Kidney (tissue), 14 donors: ENCODE data around the gene C16orf90. TPM values are rescaled to one million over a fixed set of nuclear protein-coding genes. Genes with fewer than 3 reads are reported as not detected.
A peak's percentile ranks its signal among the peaks of the same experiment; 100 is the strongest.
"Not testable (repeated sequence)": the region's sequence is repeated elsewhere in the genome, so short reads cannot be mapped to it uniquely, and the experiment has no call there.

Source experiments
- DNase-seq, 5 donors: peaks; one replicate each; pipeline ENCODE4 v3.0.0-alpha.2; 2013 to 2020
- FAIRE-seq: peaks from 2 replicates; lab custom pipeline; 2012; peaks lifted over from hg19 to GRCh38; lab: Jason Lieb, UNC
- H3K27ac ChIP-seq, 2 donors: one replicate each; pipeline ENCODE4 v1.7.0; 2013; ENCODE audit warnings: low read depth in 2 of 2, low read length in 2 of 2, inconsistent platforms in 1 of 2
- H3K27me3 ChIP-seq: one replicate; pipeline ENCODE4 v1.7.1; 2013; ENCODE audit warnings: low read length, inconsistent platforms; ENCODE audit not compliant: control insufficient read depth, insufficient read depth
- H3K36me3 ChIP-seq, 3 donors: one replicate each; pipeline versions ENCODE4 v1.7.0 to v1.7.1; 2013; ENCODE audit warnings: low read length in 3 of 3, control low read depth in 1 of 3, inconsistent platforms in 1 of 3; ENCODE audit not compliant: insufficient read depth in 3 of 3, control insufficient read depth in 2 of 3
- H3K4me1 ChIP-seq, 3 donors: one replicate each; pipeline versions ENCODE4 v1.7.0 to v1.7.1; 2013; ENCODE audit warnings: low read length in 3 of 3, inconsistent platforms in 1 of 3, low read depth in 1 of 3; ENCODE audit not compliant: control insufficient read depth in 2 of 3, insufficient read depth in 2 of 3
- H3K4me3 ChIP-seq, 3 donors: one replicate each; pipeline versions ENCODE4 v1.7.0 to v1.8.1; 2013; ENCODE audit warnings: low read length in 3 of 3, control low read depth in 1 of 3, inconsistent platforms in 1 of 3
- H3K9ac ChIP-seq, 3 donors: one replicate each; pipeline versions ENCODE4 v1.7.0 to v1.7.1; 2013; ENCODE audit warnings: low read length in 3 of 3, control low read depth in 1 of 3, inconsistent platforms in 1 of 3
- H3K9me3 ChIP-seq, 3 donors: one replicate each; pipeline versions ENCODE4 v1.7.0 to v1.7.1; 2013; ENCODE audit warnings: low read length in 3 of 3, control low read depth in 1 of 3, inconsistent platforms in 1 of 3; ENCODE audit not compliant: control insufficient read depth in 2 of 3, insufficient read depth in 1 of 3
- intact Hi-C: fragments of 100-400 bp; cut with DNase I; formaldehyde crosslinking; loops from one replicate; pipeline ENCODE4 v1.11.1; 2022
- polyA plus RNA-seq: library from polyadenylated mRNA; stranded (reverse); fragments of 350-450 nt; fragmentation: Illumina TruSeq; extraction: RNeasy Lipid Tissue Mini Kit (QIAGEN cat#74804); gene quantifications from one replicate; pipeline ENCODE4 v1.2.3, GENCODE V29; 2014; ENCODE audit warnings: low read depth, low replicate concordance; ENCODE audit not compliant: insufficient read depth
- total RNA-seq: library from RNA; stranded (reverse); fragmentation: NEBNext Ultra II Directional; extraction: Animal tissue kit (Norgen Biotek cat#: 25700); gene quantifications from one replicate; pipeline ENCODE4 v1.2.1, GENCODE V29; 2021
- TF ChIP-seq, protein P1 (sequence below): IDR thresholded peaks from 3 replicates; pipeline ENCODE4 v1.5.1; 2012; ENCODE audit warnings: mild to moderate bottlenecking, moderate library complexity, borderline replicate concordance; ENCODE audit not compliant: insufficient read depth; ENCODE audit errors: extremely low read depth
- donor health status: control.
- donor health status: control.
- donor health status: control.
- donor health status: control.
- donor health status: control.
- donor health status: DM: yes; HTN: yes; CAD: no.
- donor health status: Normal renal cell carcinoma (clear cell type).

The C16orf90 gene
- total and polyA plus RNA-seq, 2 donors from 2014 or later = not detected

DNA sequence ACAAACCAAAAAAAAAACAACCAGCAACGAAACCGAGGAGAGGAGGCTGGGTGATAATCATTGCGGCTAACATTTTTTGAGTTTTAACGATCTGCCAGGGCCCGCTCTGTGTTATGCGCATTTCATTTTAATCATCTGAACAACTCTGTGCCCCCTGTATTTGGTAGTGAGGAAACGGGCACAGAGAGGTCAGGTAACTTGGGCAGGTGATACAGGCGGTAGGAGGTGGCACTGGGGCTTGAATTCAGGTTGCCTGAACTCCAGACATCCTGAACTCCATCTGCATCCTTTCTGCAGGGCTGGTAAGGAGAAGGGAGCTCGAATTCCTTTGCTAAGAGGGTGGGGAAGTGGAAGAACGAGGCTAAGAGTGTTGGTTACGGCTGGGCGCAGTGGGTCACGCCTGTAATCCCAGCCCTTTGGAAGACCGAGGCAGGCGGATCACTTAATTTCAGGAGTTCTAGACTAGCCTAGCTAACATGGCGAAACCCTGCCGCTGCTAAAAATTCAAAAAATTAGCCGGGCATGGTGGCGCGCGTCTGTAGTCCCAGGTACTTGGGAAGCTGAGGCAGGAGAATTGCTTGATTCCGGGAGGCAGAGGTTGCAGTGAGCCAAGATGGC, 6.6 kb upstream of the C16orf90 start:
- Histone ChIP-seq H3K9ac (peak overlapping the region in 2 of 3 donors; percentile 32 to 57), H3K27me3 (no peaks in the 10 kb centered on the region), H3K36me3 (peaks cover 0 to 5% (median 0%) of the 10 kb centered on the region in 3 donors), H3K27ac (peak overlapping the region in 1 of 2 donors; percentile 6), H3K4me3 (peak overlapping the region; percentile 65 to 88 (median 85)), H3K4me1 (peaks cover 0 to 9% (median 0%) of the 10 kb centered on the region in 3 donors), H3K9me3 (no peaks in the 10 kb centered on the region)
- DNase-seq = peak in 1 of 5 donors; percentile 37
- FAIRE-seq = no peak
- intact Hi-C loops = no loop called here
- TF ChIP-seq, protein P1, sequence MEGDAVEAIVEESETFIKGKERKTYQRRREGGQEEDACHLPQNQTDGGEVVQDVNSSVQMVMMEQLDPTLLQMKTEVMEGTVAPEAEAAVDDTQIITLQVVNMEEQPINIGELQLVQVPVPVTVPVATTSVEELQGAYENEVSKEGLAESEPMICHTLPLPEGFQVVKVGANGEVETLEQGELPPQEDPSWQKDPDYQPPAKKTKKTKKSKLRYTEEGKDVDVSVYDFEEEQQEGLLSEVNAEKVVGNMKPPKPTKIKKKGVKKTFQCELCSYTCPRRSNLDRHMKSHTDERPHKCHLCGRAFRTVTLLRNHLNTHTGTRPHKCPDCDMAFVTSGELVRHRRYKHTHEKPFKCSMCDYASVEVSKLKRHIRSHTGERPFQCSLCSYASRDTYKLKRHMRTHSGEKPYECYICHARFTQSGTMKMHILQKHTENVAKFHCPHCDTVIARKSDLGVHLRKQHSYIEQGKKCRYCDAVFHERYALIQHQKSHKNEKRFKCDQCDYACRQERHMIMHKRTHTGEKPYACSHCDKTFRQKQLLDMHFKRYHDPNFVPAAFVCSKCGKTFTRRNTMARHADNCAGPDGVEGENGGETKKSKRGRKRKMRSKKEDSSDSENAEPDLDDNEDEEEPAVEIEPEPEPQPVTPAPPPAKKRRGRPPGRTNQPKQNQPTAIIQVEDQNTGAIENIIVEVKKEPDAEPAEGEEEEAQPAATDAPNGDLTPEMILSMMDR = no peak

DNA sequence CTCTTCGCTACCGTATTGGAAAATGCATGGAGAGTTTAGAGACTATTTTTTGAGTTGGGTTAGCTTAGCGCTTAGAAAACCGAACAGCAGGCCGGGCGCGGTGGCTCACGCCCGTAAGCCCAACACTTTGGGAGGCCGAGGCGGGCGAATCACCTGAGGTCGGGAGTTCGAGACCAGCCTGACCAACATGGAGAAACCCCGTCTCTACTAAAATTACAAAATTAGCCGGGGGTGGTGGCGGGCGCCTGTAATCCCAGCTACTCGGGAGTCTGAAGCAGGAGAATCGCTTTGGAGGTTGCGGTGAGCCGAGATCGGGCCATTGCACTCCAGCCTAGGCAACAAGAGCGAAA, 6.1 kb upstream of the C16orf90 start:
- H3K27ac ChIP-seq, H3K27me3 ChIP-seq, H3K36me3 ChIP-seq, H3K4me1 ChIP-seq, intact Hi-C loops, FAIRE-seq, H3K9me3 ChIP-seq: not testable (repeated sequence)
- Histone ChIP-seq H3K4me3 (peak overlapping the region; percentile 65 to 88 (median 85)), H3K9ac (peak overlapping the region; percentile 57 to 69 (median 58))
- peak in 2 of 5 donors; percentile 28 to 60 for DNase-seq

DNA sequence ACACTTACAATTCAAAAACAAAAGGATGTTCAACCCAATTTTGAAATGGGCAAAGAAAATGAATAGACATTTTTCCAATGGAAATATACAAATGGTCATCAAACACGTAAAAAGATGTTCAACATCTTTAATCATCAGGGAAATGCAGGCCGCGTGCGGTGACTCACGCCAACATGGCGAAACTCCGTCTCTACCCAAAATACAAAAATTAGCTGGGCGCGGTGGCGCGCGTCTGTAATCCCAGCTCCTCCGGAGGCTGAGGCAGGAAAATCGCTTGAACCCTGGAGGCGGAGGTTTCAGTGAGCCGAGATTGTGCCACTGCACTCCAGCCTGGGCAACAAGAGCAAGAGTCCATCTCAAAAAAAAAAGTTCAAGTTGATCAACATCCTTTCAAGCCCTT, 3.7 kb upstream of the C16orf90 start:
- Histone ChIP-seq H3K4me1 (peaks cover 0 to 9% (median 0%) of the 10 kb centered on the region in 3 donors), H3K36me3 (no peaks in the 10 kb centered on the region), H3K27ac (no peak overlapping the region), H3K27me3 (no peaks in the 10 kb centered on the region), H3K9me3 (no peaks in the 10 kb centered on the region), H3K9ac (no peak overlapping the region), H3K4me3 (no peak overlapping the region)
- FAIRE-seq (no peak), DNase-seq (peak in 2 of 5 donors; percentile 28 to 35)
- intact Hi-C loops = no loop called here
- TF ChIP-seq, protein P1 = no peak

DNA sequence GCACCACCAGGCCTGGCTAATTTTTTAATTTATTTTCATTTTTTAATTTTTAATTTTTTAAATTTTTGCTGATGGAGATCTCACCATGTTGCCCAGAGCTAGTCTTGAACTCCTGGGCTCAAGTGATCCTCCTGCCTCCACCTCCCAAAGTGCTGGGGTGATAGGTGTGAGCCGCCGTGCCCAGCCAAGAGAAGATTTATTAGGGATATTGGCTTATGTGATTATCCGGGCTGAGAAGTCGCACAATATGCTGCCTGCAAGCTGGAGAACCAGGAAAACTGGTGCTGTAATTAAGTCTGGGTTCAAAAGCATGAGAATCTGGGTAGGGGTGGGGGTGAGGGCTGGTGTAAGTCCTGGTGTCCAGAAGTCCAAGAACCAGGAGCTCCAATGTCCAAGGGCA, 2.5 kb upstream of the C16orf90 start:
- no peaks in the 10 kb centered on the region for H3K27me3 ChIP-seq
- no peak overlapping the region for H3K27ac ChIP-seq
- no peak for FAIRE-seq
- no peak overlapping the region for H3K9ac ChIP-seq
- H3K4me1 ChIP-seq = peaks cover 0 to 9% (median 0%) of the 10 kb centered on the region in 3 donors
- no peak overlapping the region for H3K4me3 ChIP-seq
- no peaks in the 10 kb centered on the region for H3K36me3 ChIP-seq
- intact Hi-C loops = no loop called here
- H3K9me3 ChIP-seq = no peaks in the 10 kb centered on the region
- TF ChIP-seq, protein P1 = no peak
- DNase-seq = peak in 2 of 5 donors; percentile 8 to 26
